ENCODE measurements around the gene NET1.
A peak's percentile ranks its signal among the peaks of the same experiment; 100 is the strongest.

The NET1 gene

GRCh38 chr10:5442065-5442989 lies 30.0 kb downstream of the NET1 start:
- peak in 1 of 2 donors; percentile 32 for DNase-seq (ENCODE audit: low read depth in 1 of 2, low spot score in 1 of 2)

GRCh38 chr10:5442990-5443370 lies 30.6 kb downstream of the NET1 start:
- no peak for DNase-seq (ENCODE audit: low read depth in 1 of 2, low spot score in 1 of 2)

- DNase-seq (ENCODE audit: low read depth in 1 of 2, low spot score in 1 of 2): no peak
These were observed 31.1 kb downstream of the NET1 start for GRCh38 chr10:5443429-5443828.

- no peak for DNase-seq (ENCODE audit: low read depth in 1 of 2, low spot score in 1 of 2)
These were observed 32.6 kb downstream of the NET1 start for GRCh38 chr10:5445006-5445405.

- DNase-seq (ENCODE audit: low read depth in 1 of 2, low spot score in 1 of 2): peak; percentile 30 to 67
These were observed 34.1 kb downstream of the NET1 start for GRCh38 chr10:5446390-5446926.

GRCh38 chr10:5447056-5447455 lies 34.7 kb downstream of the NET1 start:
- no peak for DNase-seq (ENCODE audit: low read depth in 1 of 2, low spot score in 1 of 2)

- DNase-seq (ENCODE audit: low read depth in 1 of 2, low spot score in 1 of 2): peak in 1 of 2 donors; percentile 36
These were observed 35.3 kb downstream of the NET1 start for GRCh38 chr10:5447611-5448071.

GRCh38 chr10:5448333-5449001 lies 36.1 kb downstream of the NET1 start:
- no peak for DNase-seq (ENCODE audit: low read depth in 1 of 2, low spot score in 1 of 2)

GRCh38 chr10:5449227-5449626 lies 36.9 kb downstream of the NET1 start:
- DNase-seq (ENCODE audit: low read depth in 1 of 2, low spot score in 1 of 2): no peak

GRCh38 chr10:5449823-5450222 lies 37.5 kb downstream of the NET1 start:
- no peak for DNase-seq (ENCODE audit: low read depth in 1 of 2, low spot score in 1 of 2)

- DNase-seq (ENCODE audit: low read depth in 1 of 2, low spot score in 1 of 2): no peak
These were observed 38.4 kb downstream of the NET1 start for GRCh38 chr10:5450605-5451384.

- no peak for DNase-seq (ENCODE audit: low read depth in 1 of 2, low spot score in 1 of 2)
These were observed 41.6 kb downstream of the NET1 start for GRCh38 chr10:5453749-5454489.

GRCh38 chr10:5456563-5456962 lies 44.2 kb downstream of the NET1 start:
- no peak for DNase-seq (ENCODE audit: low read depth in 1 of 2, low spot score in 1 of 2)

- DNase-seq (ENCODE audit: low read depth in 1 of 2, low spot score in 1 of 2): no peak
These were observed 45.4 kb downstream of the NET1 start for GRCh38 chr10:5457741-5458140.

- no peak for DNase-seq (ENCODE audit: low read depth in 1 of 2, low spot score in 1 of 2)
These were observed 46.1 kb downstream of the NET1 start for GRCh38 chr10:5458425-5458824.

- DNase-seq (ENCODE audit: low read depth in 1 of 2, low spot score in 1 of 2): no peak
These were observed 46.8 kb downstream of the NET1 start for GRCh38 chr10:5458949-5459747.

- DNase-seq (ENCODE audit: low read depth in 1 of 2, low spot score in 1 of 2): no peak
These were observed 48.3 kb downstream of the NET1 start for GRCh38 chr10:5460468-5461202.

GRCh38 chr10:5461203-5461588 lies 48.8 kb downstream of the NET1 start:
- no peak for DNase-seq (ENCODE audit: low read depth in 1 of 2, low spot score in 1 of 2)

Data from activated CD4-positive, alpha-beta T cell treated with anti-CD3 and anti-CD28 coated beads, Interleukin-2, amount 50 U/mL, for 24 hours (primary cell).